ENCODE data around the gene PATL2.

GRCh38 chr15:44713006-44713966, 2.2 kb upstream of the PATL2 start:
- TF ChIP-seq, protein P1, sequence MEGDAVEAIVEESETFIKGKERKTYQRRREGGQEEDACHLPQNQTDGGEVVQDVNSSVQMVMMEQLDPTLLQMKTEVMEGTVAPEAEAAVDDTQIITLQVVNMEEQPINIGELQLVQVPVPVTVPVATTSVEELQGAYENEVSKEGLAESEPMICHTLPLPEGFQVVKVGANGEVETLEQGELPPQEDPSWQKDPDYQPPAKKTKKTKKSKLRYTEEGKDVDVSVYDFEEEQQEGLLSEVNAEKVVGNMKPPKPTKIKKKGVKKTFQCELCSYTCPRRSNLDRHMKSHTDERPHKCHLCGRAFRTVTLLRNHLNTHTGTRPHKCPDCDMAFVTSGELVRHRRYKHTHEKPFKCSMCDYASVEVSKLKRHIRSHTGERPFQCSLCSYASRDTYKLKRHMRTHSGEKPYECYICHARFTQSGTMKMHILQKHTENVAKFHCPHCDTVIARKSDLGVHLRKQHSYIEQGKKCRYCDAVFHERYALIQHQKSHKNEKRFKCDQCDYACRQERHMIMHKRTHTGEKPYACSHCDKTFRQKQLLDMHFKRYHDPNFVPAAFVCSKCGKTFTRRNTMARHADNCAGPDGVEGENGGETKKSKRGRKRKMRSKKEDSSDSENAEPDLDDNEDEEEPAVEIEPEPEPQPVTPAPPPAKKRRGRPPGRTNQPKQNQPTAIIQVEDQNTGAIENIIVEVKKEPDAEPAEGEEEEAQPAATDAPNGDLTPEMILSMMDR (IDR thresholded peaks at IDR 0.05), result peak in 2 of 5 experiments; percentile 7 to 10
- TF ChIP-seq POLR2A (IDR thresholded peaks at IDR 0.05) (no peak), POLR2AphosphoS5 (IDR thresholded peaks at IDR 0.05) (no peak), EP300 (IDR thresholded peaks at IDR 0.05; ENCODE audit: low read depth) (no peak)
